Hematopoietic multipotent progenitor cell treated with erythropoietin and hydrocortisone succinate and interleukin-3 and kit ligand, for 15 days (in vitro differentiated cells): ENCODE measurements around the gene LRRC73.
"Not testable (repeated sequence)": the region's sequence is repeated elsewhere in the genome, so short reads cannot be mapped to it uniquely, and the experiment has no call there.

Experiments
- DNase-seq: peaks from one replicate; pipeline ENCODE4 v3.0.0-alpha.2; 2015; ENCODE audit warnings: low spot score

The LRRC73 gene

DNA sequence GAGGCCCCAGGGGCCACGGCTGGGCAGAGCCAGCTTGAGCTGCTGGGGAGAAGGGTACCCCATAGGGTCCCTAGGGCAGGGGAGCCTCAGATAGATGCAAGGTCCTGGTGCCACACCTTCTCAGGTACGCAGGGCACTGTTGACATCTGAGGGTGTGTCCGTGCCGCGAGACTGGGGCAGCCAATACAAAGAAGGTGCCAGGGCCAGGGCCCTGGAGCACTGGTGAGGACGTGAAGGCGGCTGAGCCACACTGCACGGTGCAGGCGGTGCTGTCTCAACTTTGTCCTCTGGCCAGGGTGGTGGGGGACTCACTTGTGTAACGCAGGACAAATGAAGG lies 649 bp upstream of the LRRC73 start:
- DNase-seq: no peak

DNA sequence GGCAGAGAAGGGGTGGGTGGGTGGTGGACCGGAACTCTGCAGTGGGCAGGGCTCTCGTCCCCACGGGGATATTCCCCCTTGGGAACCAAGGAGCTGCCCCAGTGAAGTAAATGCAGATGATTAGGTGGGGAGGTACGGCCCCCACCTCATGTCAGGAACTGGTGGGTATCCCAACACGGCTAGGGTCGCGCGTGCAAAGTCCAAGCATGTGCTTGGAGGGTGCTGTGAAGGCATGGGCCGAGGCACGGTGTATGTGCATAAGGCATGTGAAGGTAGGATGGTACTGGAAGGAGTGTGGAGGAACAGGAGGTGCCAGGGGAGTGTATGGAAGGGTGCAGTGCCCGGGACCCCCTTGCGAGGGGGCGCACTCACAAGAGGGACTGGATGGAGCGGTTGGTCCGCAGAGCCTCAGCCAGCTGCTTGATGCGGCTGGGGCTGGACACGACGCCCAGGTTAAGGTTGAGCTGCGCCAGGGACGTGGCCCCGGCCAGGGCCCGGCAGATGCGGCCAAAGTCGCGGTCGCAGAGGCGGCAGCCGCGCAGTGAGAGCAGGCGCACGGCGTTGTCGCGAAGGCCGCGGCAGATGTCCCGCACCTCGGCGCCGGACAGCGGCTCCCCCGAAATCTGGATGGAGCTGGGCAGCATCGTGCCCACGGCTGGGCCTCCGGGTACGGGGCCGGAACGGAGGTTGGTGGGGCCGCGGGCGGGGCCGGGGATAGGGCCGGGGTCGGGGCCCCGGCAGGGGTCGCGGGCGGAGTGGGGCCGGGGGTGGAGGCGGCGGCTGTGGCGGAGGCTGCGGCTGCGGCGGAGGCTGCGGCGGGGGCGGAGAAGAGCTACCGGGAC lies 783 bp downstream of the LRRC73 start:
- no peak for DNase-seq

DNA sequence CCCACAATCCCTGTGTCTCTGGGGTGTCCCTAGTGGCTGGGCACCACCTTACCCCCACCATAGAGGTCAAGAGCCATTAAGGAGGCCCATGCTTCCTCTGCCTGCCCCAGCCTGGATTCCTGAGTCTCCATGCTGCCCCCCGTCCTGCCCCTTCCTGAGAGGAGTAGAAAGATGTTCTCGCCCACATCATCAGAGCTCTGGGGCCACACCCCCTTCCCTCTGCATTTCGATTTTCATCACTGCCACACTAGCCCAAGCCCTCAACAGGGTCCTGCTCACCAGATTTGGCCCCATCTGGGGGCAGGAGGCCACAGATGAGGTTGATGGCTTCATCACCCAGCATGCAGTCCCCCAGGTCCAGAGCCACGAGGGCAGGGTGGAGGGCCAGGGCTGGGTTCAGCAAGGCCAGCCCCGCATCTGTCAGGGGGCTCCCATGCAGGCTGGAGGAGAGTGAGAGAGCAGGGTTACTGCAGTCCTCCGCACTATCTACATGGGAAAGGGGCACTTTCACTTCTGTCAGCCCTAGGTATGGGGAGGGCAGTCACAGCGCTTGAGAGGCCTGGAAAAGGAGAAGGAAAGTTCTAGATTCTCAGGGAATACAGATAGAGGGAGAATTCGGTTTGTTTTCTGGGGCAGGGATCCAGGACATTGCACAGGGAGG lies 1.5 kb downstream of the LRRC73 start:
- no peak for DNase-seq

DNA sequence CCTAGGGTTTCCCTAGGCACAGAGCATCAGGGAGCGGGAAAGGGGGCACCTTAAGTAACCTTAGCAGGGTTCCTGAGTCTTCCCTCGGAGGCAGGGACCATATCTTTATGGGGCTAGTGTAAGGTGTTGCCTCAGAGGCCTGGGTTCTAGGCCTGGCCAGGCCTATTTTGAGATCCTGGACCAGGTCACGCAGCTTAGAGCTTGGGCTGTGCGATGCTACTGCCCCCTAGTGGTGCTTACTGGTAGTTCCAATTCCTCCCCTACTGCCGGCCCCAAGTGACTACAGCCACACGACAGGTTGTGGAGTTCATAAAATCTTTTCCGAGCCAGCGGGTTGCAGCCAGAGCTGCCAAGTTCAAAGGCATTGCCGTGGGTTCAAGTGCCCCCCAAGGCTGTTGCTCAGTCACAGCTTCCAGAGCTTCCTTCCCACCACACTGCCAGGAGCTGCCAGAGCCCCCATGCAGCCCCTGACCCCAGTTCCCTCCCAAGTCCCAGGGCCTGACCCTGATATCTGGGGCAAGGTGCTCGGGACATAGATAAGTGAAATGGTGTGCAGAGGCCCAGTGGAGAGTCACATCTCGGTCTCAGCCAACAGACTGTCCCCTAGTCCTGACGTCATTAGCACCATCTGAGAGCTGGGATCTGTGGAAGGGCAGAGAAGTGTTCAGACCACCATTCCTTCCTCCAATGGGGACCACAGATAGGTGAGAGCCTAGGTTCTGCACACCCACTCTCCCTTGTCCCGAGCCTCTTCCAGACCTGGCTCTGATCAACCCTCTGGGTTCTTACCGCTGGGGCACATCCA lies 3.3 kb downstream of the LRRC73 start:
- peak; percentile 87 for DNase-seq

DNA sequence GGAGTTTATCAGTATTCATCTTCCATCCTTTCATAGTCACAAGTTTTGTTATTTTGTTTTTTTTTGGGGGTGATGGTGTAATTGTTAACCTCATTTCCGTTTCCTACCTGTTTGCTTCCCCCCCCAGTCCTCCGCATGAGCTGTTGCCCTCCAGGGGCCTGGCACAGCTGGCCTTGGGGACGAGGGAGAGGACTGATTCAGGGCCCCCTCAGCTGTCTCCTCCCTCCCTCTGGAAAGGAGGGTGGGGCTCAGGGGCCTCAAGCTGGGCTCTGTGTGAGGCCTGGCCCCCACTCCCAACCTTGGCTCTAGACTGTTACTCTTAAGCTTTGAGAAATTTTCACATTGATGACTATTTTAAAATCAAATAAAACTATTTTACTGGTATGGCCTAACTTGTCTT lies 4.0 kb downstream of the LRRC73 start:
- no peak for DNase-seq

DNA sequence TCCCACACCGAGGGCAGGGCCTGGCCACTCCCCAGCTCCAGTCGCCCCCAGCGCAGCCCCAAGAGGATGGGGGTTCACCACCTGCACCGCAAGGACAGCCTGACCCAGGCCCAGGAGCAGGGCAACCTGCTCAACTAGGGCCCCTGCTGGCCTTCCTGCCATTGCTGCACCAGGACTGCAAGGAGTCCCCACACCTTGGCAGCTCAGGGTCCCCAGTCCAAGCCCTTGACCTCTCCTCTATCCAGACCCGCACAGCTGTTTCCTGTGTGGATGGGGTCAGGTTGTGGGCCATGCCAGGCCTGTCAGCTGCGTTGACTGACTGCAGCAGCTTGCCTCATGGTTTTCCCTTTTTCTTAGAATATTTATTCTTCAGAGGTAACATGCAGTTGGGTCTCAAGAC lies 4.4 kb downstream of the LRRC73 start:
- no peak for DNase-seq

DNA sequence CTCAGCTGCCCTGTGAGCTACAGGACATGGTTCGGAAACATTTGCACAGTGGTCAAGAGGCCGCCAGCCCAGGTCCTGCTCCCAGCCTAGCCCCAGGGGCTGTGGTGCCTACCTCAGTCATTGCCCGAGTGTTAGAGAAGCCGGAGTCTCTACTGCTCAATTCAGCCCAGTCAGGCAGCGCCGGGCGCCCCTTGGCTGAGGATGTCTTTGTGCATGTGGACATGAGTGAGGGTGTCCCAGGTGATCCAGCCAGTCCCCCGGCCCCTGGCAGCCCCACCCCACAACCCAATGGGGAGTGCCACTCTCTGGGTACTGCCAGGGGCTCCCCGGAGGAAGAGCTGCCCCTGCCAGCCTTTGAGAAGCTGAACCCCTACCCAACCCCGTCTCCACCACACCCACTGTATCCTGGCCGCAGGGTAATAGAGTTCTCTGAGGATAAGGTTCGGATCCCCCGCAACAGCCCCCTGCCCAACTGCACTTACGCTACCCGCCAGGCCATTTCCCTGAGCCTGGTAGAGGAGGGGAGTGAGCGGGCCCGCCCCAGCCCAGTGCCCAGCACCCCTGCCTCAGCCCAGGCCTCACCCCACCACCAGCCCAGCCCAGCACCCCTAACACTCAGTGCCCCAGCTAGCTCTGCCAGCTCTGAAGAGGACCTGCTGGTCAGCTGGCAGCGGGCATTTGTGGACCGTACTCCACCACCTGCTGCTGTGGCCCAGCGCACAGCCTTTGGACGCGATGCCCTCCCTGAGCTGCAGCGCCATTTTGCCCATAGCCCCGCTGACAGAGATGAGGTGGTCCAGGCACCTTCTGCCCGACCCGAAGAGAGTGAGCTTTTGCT lies 5.2 kb downstream of the LRRC73 start:
- no peak for DNase-seq

DNA sequence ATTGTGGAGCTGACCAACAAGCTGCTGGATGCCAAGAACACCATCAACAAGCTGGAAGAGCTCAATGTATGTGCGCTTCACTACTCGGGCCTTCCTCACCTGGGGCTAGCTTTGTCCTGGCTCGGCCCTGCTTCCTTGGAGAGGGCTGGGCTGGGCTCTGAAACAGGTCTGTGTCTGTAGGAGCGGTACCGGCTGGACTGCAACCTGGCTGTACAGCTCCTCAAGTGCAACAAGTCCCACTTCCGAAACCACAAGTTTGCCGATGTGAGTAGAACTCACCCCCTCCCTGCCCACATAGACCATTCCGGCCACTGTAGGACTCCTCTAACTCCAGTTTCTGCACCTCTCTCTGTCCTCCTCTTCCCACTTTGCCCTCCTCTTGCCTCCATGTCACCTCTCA lies 6.7 kb downstream of the LRRC73 start:
- no peak for DNase-seq

DNA sequence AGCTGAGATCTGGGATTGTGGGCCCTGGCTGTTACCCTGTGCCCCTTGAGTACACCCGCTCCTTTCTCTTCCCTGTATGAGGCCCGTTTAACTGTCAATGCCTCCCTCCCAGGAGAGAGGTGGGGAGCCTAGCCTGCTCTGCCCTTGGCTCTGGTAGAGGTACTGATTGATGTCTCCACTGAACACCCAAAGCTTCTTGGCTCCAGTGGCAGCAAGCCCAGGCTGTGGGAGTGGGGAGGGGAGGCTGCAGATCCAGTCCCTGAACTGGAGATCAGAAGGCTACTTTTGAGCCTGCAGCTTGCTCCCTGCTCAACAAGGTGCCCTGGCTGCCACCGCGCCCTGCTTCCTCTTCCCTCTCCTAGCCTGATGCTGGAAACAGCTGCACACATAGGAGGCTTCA lies 7.5 kb downstream of the LRRC73 start:
- DNase-seq: no peak

DNA sequence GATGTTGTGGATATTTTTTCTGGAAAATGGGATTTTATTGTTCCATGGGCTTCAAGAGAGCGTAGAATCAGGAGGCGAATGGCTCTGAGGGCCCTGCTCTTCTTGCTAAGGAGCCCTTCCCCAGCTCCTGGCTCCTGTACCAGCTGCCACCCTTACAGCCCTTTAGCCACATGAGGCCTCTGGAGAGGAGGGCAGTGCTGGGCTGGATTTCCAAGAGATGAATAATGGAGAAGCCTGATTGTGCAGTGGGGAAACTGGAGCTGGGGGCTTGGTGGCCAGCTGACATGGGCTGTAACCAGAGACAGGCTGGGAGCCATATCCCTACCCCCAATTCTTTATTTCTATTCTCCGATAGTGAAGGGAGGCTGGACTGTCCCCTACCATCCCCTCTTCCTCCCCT lies 9.2 kb downstream of the LRRC73 start:
- no peak for DNase-seq

DNA sequence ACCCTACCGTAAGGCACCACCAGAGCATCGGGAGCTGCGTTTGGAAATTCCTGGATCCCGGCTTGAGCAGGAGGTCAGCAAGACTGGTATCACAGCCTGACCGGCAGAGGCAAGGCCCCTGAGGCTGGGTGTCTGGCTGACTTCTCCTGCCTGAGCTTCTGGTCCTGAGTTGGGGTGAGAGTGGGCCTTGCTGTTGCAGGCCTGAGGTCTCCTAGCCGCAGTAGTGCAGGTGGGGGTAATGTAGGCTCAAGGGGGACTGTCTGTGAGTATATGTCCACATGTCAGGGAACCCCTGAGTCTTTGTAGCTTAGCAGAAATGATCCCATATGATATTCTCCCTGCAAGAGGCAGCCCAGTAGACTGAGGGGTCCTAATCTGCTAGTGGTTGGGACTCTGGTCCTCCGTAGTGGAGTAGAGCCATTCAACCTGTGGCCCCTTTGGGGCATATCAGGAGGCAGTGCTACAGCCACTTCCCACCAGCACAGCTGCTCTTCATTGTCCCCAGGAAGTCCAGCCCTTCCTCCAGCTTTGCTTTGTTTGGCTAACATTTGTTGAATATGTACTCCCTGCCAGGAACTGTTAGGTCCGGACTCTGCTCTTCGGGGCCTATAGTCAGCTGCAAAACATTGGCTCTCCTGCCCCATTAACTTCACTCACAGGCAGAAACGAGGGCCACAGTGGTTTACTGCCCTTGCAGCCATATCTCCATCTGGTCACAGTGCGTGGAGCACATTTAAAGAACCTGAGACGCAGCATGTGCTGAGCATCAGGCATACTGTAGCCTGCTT lies 10.9 kb downstream of the LRRC73 start:
- no peak for DNase-seq

DNA sequence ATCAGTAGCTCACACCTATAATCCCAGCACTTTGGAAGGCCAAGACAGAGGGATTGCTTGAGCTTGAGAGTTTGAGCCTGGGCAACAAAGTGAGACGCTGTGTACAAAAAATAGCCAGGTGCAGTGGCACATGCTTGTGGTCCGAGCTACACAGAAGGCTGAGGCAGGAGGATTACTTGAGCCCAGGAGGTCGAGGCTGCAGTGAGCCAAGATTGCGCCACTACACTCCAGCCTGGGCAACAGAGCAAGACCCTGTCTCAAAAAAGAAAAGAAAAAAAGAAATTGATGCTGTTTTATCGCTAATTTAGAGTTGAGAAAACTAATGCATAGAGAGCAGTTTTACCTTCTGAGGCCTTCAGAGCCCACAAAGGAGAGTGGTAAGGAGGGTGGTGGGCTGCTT lies 11.9 kb downstream of the LRRC73 start:
- DNase-seq: not testable (repeated sequence)

DNA sequence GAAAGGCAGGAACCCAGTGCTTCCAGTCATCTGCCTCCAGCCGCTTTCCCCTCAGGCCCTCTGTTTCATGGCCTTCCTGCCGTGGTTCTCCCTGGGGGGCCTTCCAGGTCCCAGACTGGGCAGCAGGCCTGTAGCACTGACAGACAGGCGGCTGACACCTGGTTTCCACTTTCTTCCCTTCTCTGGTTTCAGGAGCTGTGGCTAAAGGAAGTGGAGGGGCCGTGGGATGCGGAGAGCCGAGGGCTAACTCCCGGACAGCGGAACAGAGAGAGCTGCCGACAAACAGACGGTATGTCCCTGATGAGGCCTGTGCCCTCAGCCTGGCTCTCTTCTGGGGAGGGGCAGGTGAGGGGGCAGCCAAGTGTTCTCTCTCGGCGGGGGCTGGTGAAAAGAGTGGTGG lies 12.5 kb downstream of the LRRC73 start:
- no peak for DNase-seq

DNA sequence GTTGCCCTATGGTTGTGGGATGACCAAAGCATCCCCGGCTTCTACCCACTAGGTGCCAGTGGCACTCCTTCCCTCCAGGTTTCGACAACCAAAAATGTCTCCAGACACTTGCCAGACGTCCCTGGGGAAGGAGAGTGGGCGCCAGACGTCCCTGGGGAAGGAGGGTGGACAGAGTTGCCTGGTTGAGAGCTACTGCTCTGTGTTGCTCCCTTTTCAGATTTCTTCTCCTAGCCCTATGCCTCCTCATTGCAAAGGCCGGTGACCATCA lies 13.1 kb downstream of the LRRC73 start:
- no peak for DNase-seq

DNA sequence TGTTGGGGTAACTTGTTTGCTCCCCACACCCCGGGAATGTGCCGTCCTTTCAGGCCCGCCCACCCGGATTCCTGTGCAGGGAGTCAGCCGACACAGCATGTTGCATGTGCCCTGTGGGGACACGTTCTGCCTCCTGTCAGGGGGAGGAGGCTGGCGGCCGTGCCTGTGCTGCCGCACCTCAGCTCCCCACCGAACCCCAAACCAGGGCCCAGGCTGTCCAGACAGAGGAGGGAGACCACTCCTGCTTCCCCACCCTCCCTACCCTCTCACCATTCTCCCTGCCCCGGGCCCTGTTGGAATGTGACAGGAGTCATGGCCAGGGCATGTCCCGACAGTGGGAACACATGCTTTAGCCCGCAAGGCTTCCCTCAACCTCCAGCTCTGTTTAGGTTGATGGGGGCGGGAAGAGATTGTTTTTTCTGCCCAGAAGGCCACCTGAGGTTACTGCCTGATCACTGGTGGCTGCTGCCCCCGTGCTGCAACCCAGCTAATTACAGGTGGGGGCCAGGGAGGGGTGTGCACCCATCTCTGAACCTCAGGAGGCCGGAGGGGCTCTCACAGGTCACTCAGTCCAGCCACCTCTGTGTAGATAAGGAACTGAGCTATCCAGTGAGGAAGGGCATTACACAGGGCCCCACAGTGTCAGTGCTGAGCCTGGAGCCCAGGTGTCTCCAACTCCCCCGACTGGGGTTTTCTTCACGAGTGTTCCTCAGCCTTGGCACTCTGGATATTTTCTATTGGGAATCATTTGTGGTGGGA lies 13.6 kb downstream of the LRRC73 start:
- DNase-seq: no peak

DNA sequence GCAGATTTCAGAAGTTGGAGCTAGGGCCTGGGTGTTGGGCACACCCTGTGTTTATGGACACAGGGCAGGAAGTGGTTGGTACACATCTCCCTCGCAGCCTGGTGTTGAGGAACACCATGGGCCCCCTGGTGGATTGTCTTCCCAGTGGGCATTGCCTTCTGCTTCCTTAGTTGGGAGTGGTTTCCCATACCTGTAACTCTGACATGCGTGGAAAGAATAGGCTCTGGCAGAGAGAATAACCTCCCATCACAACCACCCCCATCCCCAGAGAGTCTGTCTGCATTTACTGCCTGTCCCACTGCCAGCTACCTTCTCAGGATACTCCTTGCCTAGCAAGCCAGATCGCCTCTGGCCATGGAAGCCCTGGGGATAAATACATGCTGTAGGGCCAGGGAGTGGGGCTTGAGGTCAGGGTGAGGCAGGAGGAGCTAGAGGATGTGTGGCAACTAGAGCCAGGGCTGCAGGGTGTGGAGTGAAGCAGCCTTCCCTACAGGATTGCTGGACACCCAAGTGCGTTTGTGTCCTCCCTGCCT lies 14.7 kb downstream of the LRRC73 start:
- DNase-seq: no peak

DNA sequence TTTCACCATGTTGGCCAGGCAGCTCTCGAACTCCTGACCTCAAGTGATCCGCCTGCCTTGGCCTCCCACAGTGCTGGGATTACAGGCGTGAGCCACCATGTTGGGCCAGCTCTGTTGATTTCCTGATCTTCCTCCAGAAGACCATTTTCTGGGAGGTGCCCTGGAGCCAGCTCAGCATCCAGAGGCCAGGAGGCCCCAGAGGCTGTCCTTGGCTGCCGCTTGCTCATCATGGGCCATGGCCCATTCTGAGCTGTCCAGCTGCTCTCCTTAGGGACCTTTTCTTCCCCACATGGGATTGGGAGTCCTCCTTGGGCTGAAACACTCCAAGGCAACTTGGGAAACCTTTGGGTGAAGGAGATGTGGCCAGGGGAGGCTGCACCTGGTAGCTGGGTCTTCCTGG lies 15.4 kb downstream of the LRRC73 start:
- DNase-seq: no peak

DNA sequence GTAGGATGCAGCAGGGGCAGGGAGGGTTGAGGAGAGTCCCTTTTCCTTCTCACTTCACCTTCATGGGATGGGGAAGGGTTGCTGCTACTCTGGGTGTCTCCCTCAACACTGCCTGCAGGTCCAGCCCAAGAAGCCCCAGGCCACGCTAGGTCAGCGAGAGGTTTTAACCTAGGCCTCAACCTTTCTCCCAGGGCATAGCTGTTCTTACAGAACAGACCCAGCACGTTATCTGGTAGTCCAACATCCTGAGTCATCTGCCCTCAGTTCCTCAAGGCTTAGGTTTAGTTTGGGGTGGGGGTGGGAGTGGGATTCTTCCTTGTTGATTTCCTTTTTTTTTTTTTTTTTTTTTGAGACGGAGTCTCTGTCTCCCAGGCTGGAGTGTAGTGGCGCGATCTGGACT lies 15.8 kb downstream of the LRRC73 start:
- no peak for DNase-seq

DNA sequence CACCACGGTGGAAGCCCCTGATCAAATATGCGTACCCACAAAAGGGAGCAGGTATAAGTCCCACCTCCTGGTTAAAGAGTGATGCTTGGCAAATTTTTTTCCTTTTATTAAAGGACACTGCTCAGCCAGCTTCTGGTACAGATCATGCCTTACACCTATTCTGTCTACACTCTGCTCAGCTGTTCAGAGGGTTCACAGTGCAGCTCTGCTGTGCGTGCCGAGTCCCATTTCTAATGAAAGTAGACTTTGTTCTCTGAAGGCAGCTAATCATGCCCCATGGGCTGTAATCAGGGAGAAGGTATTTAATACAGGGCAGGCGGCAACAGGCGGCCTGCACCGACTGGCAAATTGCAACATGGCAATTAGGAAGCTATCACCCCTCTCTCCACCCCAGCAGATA lies 16.3 kb downstream of the LRRC73 start:
- DNase-seq: no peak

DNA sequence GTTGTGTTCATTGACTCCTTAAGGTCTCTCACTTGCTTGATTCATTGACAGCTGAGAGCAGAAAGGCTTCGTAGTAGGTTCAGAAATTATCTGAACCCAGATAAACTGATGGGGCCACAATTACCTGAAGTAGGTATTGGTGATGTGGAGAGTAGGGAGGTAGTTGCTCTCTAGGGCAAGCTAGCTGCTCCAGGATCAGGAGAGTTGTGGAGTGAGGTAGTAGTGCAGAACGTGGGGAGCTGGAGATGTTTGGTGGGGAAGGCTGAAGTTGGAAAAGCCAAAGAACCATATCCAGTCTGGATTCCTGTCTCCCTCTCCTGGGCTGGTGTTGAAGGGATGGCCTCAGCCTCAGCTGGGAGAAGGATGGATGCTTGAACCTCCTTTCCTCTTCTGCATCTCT lies 16.9 kb downstream of the LRRC73 start:
- DNase-seq: no peak

DNA sequence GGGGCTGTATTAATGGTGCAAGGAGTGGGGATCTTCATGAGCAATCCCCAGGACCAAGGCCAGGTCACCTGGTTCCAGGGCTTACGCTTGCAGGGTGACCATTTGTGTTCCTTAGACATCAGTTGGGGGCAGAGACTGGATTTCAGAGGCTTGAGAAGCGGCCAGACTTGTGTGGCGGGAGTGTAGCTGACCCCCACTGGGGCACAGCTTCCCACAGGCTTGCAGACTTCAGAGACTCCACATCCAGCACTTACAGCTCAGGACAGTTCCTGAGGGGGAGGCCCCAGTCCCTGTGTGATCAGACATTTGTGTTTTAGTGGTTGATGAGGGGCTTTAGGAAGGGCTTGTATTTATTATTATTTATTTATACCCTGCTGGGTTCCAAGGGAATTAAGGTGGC lies 17.5 kb downstream of the LRRC73 start:
- no peak for DNase-seq
